HCT116 (cell line): Measurements from ENCODE around the gene C1orf52. TPM values are rescaled to one million over a fixed set of nuclear protein-coding genes. Genes with fewer than 3 reads are reported as not detected.

Source experiments
- ATAC-seq: fragments of 200-7000 bp; cut with Tn5 transposase; 2 replicates; pipeline ENCODE4 v1.9.1; 2020; ENCODE audit warnings: mild to moderate bottlenecking, moderate library complexity
- BruUV-seq: library from RNA; stranded (reverse); fragments of 400-500 nt; replicated peaks from 2 replicates; lab custom pipeline; 2021; lab: Mats Ljungman, UMichigan
- CTCF ChIA-PET: fragments of 300-600 bp; sonication (Branson Sonifier 250); formaldehyde crosslinking; loops from one replicate; lab custom pipeline; 2021; ENCODE audit warnings: antibody characterized with exemption; lab: Charles Lee
- POLR2A ChIA-PET: fragments of 300-600, 350-600 bp; sonication (Branson Sonifier 250); formaldehyde crosslinking; loops from one replicate; lab custom pipeline; 2021; ENCODE audit warnings: antibody characterized with exemption; lab: Charles Lee
- RAD21 ChIA-PET, 2 experiments: fragments of 300-600 bp; sonication (Branson Sonifier 250); formaldehyde crosslinking; loops; one replicate each; lab custom pipeline; 2023; ENCODE audit warnings: low total read pairs in 2 of 2; ENCODE audit not compliant: uncharacterized antibody in 2 of 2, unreplicated experiment in 2 of 2, low non-redundant PET in 1 of 2; lab: Charles Lee
- DNase-seq: peaks from one replicate; pipeline ENCODE4 v3.0.0-alpha.2; 2010; ENCODE audit warnings: low read depth, low spot score
- H2AFZ ChIP-seq: fragments of 200-600 bp; shearing (Covaris generic), sonication (generic); 2 replicates; pipeline ENCODE4 v1.6.1; 2017; ENCODE audit warnings: low read depth, mixed run types, mixed read lengths, antibody characterized with exemption, low read length; ENCODE audit not compliant: poor library complexity, severe bottlenecking
- H3K27ac ChIP-seq: 2 replicates; pipeline ENCODE4 v1.5.1; 2012; ENCODE audit warnings: low read depth, low read length
- H3K27me3 ChIP-seq: fragments of 200-600 bp; sonication (generic); 2 replicates; pipeline ENCODE4 v1.6.1; 2016; ENCODE audit warnings: mixed run types, low read length, mixed read lengths; ENCODE audit not compliant: insufficient read depth
- H3K36me3 ChIP-seq, 2 experiments: fragments of 200-500 bp in 1 of 2; fragments of 200-600 bp in 1 of 2; sonication (Bioruptor generic) in 1 of 2; sonication (generic) in 1 of 2; 2 replicates each; pipeline versions ENCODE4 v1.5.1 to v1.6.1; 2014 to 2016; ENCODE audit warnings: low read length in 2 of 2, inconsistent platforms in 1 of 2, mixed read lengths in 1 of 2, mixed run types in 1 of 2; ENCODE audit not compliant: insufficient read depth in 2 of 2, control insufficient read depth in 1 of 2
- H3K4me1 ChIP-seq, 2 experiments: fragments of 200-600 bp in 1 of 2; sonication (generic) in 1 of 2; 2 replicates each; pipeline versions ENCODE4 v1.5.1 to v1.6.1; 2012 to 2017; ENCODE audit warnings: low read length in 2 of 2, inconsistent platforms in 1 of 2, mild to moderate bottlenecking in 1 of 2, mixed read lengths in 1 of 2, mixed run types in 1 of 2, moderate library complexity in 1 of 2; ENCODE audit not compliant: insufficient read depth in 2 of 2, control insufficient read depth in 1 of 2
- H3K4me2 ChIP-seq: fragments of 200-600 bp; sonication (generic); 2 replicates; pipeline ENCODE4 v1.6.1; 2017; ENCODE audit warnings: mixed run types, low read length, mixed read lengths
- H3K4me3 ChIP-seq, 2 experiments: fragments of 200-600 bp in 1 of 2; sonication (generic) in 1 of 2; replicated peaks in 1 of 2; 2 replicates each; pipeline ENCODE4 v1.5.1; 2011 to 2016; ENCODE audit warnings: low read length in 2 of 2, control low read depth in 1 of 2, low read depth in 1 of 2, mild to moderate bottlenecking in 1 of 2, mixed read lengths in 1 of 2, mixed run types in 1 of 2
- H3K79me2 ChIP-seq: fragments of 200-600 bp; sonication (generic); 2 replicates; pipeline ENCODE4 v1.6.1; 2017; ENCODE audit warnings: mild to moderate bottlenecking, mixed run types, low read length, moderate library complexity, mixed read lengths; ENCODE audit not compliant: insufficient read depth
- H3K9ac ChIP-seq: fragments of 200-600 bp; sonication (generic); 2 replicates; pipeline ENCODE4 v1.6.1; 2016; ENCODE audit warnings: low read length, mixed read lengths
- H3K9me2 ChIP-seq: fragments of 200-600 bp; sonication (generic), shearing (Covaris generic); 2 replicates; pipeline ENCODE4 v1.6.1; 2017; ENCODE audit warnings: mixed run types, mild to moderate bottlenecking, moderate library complexity; ENCODE audit not compliant: insufficient read depth
- H3K9me3 ChIP-seq, 2 experiments: fragments of 200-500 bp in 1 of 2; fragments of 200-600 bp in 1 of 2; sonication (Bioruptor generic) in 1 of 2; sonication (generic) in 1 of 2; 2 replicates each; pipeline ENCODE4 v1.6.1; 2014 to 2017; ENCODE audit warnings: low read length in 2 of 2, mixed read lengths in 2 of 2, inconsistent platforms in 1 of 2, low read depth in 1 of 2, mild to moderate bottlenecking in 1 of 2, mixed run types in 1 of 2, moderate library complexity in 1 of 2; ENCODE audit not compliant: control insufficient read depth in 1 of 2, insufficient read depth in 1 of 2
- H4K20me1 ChIP-seq: fragments of 200-600 bp; sonication (generic), shearing (Covaris generic); 2 replicates; pipeline ENCODE4 v1.6.1; 2017; ENCODE audit warnings: mixed run types, mild to moderate bottlenecking, moderate library complexity; ENCODE audit not compliant: insufficient read depth
- CEBPB ChIP-seq: IDR thresholded peaks from 2 replicates; pipeline ENCODE4 v1.6.1; 2012; ENCODE audit warnings: low read depth
- ELF1 ChIP-seq: IDR thresholded peaks from 2 replicates; pipeline ENCODE4 v1.6.1; 2012; ENCODE audit warnings: low read depth, borderline replicate concordance
- EZH2 ChIP-seq: fragments of 200-600 bp; sonication (generic); IDR thresholded peaks from 2 replicates; pipeline ENCODE4 v1.6.1; 2017; ENCODE audit warnings: antibody characterized with exemption, mixed run types
- EZH2phosphoT487 ChIP-seq: fragments of 200-600 bp; IDR thresholded peaks from 2 replicates; pipeline ENCODE4 v1.6.1; 2018; ENCODE audit warnings: antibody characterized with exemption, borderline replicate concordance
- JUND ChIP-seq: IDR thresholded peaks from 2 replicates; pipeline ENCODE4 v1.6.1; 2012
- POLR2A ChIP-seq: IDR thresholded peaks from 2 replicates; pipeline ENCODE4 v1.7.0; 2011; ENCODE audit warnings: borderline replicate concordance; ENCODE audit not compliant: insufficient read depth, insufficient read length; ENCODE audit errors: extremely low read depth
- RAD21 ChIP-seq: IDR thresholded peaks from 2 replicates; pipeline ENCODE4 v1.6.1; 2012; ENCODE audit warnings: low read depth, mild to moderate bottlenecking
- SIN3A ChIP-seq: IDR thresholded peaks from 2 replicates; pipeline ENCODE4 v1.6.1; 2012; ENCODE audit warnings: low read depth
- SP1 ChIP-seq: IDR thresholded peaks from 2 replicates; pipeline ENCODE4 v1.6.1; 2012; ENCODE audit warnings: low read depth
- ZFX ChIP-seq: fragments of 450-650 bp; IDR thresholded peaks from 2 replicates; pipeline ENCODE4 v1.6.1; 2017
- intact Hi-C: fragments of 100-400 bp; cut with micrococcal nuclease; formaldehyde crosslinking; loops from 2 replicates; pipeline ENCODE4 v1.10.0; 2022
- total RNA-seq: library from RNA; stranded (reverse); gene quantifications from one replicate; pipeline ENCODE4 v1.2.1, GENCODE V29; 2021; ENCODE audit not compliant: unreplicated experiment
- TF ChIP-seq, protein P1 (sequence below): IDR thresholded peaks from 2 replicates; pipeline ENCODE4 v1.6.1; 2012

Gene C1orf52
- total RNA-seq, 1 experiment from 2014 or later = 23.3 TPM

- TF ChIP-seq RAD21 = no peak
- no peak for TF ChIP-seq CEBPB
- TF ChIP-seq SP1 = no peak
- TF ChIP-seq JUND = no peak
- TF ChIP-seq EZH2 = no peak
- TF ChIP-seq ZFX = no peak
- TF ChIP-seq EZH2phosphoT487 = no peak
- TF ChIP-seq ELF1 = no peak
- TF ChIP-seq SIN3A = no peak
- no peak for TF ChIP-seq POLR2A
- Histone ChIP-seq H3K9me3 (no peaks in the 10 kb centered on the region), H3K4me1 (no peaks in the 10 kb centered on the region), H3K9ac (no peak overlapping the region), H2AFZ (no peak overlapping the region), H3K27me3 (no peaks in the 10 kb centered on the region), H4K20me1 (no peaks in the 10 kb centered on the region), H3K79me2 (no peaks in the 10 kb centered on the region), H3K4me3 (no peak overlapping the region), H3K9me2 (no peaks in the 10 kb centered on the region), H3K27ac (no peak overlapping the region), H3K36me3 (no peaks in the 10 kb centered on the region), H3K4me2 (no peak overlapping the region)
- POLR2A ChIA-PET = no interaction called here
- DNase-seq = no peak
- RAD21 ChIA-PET = no interaction called here
- CTCF ChIA-PET = no interaction called here
- intact Hi-C loops = no loop called here
- ATAC-seq = no peak
- no TSS peak for BruUV-seq
Measured at GRCh38 chr1:85216697-85217096, 42.8 kb downstream of the C1orf52 start.

DNA sequence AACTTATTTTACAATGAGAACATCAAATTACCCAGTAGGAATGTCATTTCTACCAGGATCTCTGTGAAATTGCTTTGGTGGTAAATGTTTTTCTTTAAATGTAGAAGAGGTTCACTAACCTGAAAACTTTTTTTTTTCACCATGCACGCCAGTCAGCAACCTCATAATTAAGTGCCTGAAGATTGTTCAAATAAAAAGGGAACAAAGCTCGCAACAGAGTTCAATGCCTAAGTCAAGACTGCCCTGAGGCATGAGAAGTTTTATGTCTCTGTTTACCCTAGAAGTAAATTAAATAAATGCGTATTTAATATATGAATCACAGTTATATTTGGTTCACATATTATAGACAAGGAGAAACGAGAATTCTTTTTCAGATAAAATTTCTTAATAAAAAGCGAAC lies 44.8 kb downstream of the C1orf52 start:
- no peak overlapping the region for H3K4me2 ChIP-seq
- no peak for TF ChIP-seq JUND
- no peak for TF ChIP-seq CEBPB
- no peak for TF ChIP-seq SP1
- TF ChIP-seq EZH2phosphoT487 = no peak
- TF ChIP-seq, protein P1, sequence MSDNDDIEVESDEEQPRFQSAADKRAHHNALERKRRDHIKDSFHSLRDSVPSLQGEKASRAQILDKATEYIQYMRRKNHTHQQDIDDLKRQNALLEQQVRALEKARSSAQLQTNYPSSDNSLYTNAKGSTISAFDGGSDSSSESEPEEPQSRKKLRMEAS = no peak
- TF ChIP-seq, all 23 proteins: peak for 0
- intact Hi-C loops = no loop called here
- Histone ChIP-seq H3K36me3 (no peaks in the 10 kb centered on the region), H3K79me2 (no peaks in the 10 kb centered on the region), H3K4me3 (no peak overlapping the region), H3K9me3 (no peaks in the 10 kb centered on the region), H3K9ac (no peak overlapping the region), H2AFZ (no peak overlapping the region), H3K4me1 (no peaks in the 10 kb centered on the region), H3K27me3 (no peaks in the 10 kb centered on the region), H4K20me1 (no peaks in the 10 kb centered on the region), H3K9me2 (no peaks in the 10 kb centered on the region), H3K27ac (no peak overlapping the region)
- ChIA-PET CTCF (no interaction called here), RAD21 (no interaction called here), POLR2A (no interaction called here)
- no TSS peak for BruUV-seq
- DNase-seq = no peak
- no peak for ATAC-seq
